ENCODE measurements around the gene TSHZ2.
"Not testable (repeated sequence)": the region's sequence is repeated elsewhere in the genome, so short reads cannot be mapped to it uniquely, and the experiment has no call there.

The TSHZ2 gene

GRCh38 chr20:53422039-53422438 is 449.9 kb downstream of the TSHZ2 start:
- DNase-seq (ENCODE audit: low spot score): no peak

DNA sequence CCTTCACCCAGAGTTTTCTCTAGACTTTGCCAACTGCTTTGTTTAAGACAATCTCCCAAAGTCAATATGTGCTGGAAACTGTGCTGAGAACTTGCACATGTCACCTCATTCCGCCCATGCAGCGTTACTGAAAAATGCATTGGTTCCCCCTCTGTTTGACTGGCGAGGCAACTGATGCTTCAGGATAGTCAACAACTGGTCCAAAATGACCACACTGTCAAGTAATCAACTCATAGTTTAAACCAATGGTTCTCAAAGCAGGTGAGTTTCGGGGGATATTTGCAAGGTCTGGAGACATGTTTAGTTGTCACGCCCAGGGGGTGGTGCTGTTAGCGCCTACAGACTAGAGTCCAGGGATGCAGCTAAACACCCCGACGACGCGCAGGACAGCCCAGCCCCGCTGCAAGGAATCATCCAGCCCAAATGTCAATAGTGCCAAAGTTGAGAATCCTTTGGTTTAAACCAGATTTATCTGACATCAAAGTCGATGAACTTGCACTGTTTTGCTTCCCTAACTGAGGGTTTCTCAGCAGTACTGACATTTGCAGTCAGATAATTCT is 451.5 kb downstream of the TSHZ2 start:
- DNase-seq (ENCODE audit: low spot score): no peak

- no peak for DNase-seq (ENCODE audit: low spot score)
These were observed 453.3 kb downstream of the TSHZ2 start for GRCh38 chr20:53425481-53425880.

DNA sequence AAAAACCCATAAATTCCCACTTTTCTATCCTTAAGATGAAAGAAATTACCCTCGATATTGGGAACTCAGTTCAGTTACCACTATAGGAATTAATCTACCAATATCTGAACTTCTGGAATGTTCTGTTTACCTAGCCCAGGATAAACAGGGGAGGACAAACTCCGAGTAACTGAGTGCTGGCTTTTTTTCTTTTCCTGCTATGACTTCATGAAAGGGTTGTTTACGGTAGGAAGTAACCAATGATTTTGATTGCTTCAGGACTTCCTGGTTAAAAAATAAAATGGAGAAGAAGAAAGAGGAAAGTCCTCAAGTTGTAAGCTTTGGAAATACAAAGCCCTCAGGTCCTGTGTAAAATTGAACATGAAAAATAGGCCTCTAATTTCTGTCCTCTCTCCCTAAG is 453.8 kb downstream of the TSHZ2 start:
- DNase-seq (ENCODE audit: low spot score): no peak

- no peak for DNase-seq (ENCODE audit: low spot score)
These were observed 454.7 kb downstream of the TSHZ2 start for GRCh38 chr20:53426766-53427312.

DNA sequence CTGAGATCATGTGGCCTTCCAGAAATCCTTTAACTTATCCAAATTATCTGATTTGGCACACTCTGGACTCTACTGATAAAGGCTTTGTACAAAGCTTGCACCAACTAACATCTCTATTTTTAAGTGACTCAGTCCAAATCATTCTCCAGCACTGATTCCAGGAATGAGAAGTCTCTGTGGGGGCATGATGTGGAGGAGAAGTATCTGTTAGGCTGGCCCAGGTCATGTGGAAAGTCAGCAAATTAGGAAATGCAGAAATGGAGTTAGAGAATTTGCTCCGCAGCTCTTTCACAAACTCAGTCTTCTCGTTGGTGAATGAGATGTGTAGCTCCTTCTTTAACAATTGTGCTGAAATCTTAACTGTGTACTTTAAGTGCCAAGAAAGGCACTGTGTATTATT is 455.8 kb downstream of the TSHZ2 start:
- DNase-seq (ENCODE audit: low spot score): no peak

GRCh38 chr20:53428588-53428987 is 456.4 kb downstream of the TSHZ2 start:
- DNase-seq (ENCODE audit: low spot score): no peak

- no peak for DNase-seq (ENCODE audit: low spot score)
These were observed 456.8 kb downstream of the TSHZ2 start for GRCh38 chr20:53428996-53429395.

DNA sequence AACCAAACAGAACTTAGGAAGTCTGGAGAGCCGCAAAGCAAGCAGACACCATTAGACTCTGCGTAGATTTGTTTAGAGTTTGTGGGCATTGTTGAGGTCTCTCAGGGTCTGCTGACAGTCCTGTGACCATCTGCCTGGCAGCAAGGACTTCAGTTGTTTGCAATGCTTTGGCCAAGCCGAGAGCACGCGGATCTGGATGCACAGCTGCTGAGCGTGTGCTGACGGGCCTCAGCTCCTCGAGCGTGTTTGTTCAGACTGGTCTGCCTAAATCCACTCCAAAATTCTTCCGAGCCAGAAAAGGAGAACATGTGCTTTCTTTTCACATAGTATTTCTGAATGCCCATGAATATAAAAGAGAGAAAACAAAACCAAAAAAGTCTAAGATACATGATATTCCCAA is 462.5 kb downstream of the TSHZ2 start:
- DNase-seq (ENCODE audit: low spot score): no peak

GRCh38 chr20:53436927-53437326 is 464.8 kb downstream of the TSHZ2 start:
- not testable (repeated sequence) for DNase-seq (ENCODE audit: low spot score)

DNA sequence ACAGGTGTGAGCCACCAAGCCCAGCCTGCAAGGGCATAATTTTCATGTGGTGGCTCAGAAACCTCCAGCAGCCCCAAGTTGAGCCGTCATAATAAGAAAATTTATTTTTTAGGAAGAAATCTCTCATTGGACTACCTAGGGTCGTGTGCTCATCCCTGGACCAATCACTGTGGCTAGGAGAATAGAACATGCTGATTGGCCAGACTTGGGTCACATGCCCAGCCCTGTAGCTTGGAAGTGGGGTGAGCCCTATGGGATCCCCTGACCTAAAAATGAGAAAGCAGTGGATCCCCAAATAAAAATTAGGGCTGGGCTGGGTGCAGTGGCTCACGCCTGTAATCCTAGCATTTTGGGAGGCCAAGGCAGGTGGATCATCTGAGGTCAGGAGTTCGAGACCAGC is 466.2 kb downstream of the TSHZ2 start:
- no peak for DNase-seq (ENCODE audit: low spot score)

DNA sequence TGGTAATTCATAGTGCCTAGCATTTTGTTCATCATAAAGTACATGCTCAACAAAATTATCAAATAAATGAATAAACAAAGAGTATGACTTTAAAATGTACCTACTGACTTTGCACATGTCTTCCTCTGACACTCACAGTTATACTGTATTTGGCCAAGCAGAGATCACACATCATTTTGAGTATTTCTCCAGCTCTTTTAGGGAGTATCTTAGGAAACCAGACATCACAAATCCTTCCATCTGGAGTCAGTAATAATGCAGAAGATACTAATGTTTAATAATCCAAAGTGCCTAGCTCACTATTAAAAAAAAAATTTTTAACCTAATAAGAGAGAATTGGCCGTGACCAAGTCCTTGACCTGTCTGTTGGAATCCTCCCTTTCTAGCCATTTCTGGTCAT is 466.9 kb downstream of the TSHZ2 start:
- DNase-seq (ENCODE audit: low spot score): no peak

DNA sequence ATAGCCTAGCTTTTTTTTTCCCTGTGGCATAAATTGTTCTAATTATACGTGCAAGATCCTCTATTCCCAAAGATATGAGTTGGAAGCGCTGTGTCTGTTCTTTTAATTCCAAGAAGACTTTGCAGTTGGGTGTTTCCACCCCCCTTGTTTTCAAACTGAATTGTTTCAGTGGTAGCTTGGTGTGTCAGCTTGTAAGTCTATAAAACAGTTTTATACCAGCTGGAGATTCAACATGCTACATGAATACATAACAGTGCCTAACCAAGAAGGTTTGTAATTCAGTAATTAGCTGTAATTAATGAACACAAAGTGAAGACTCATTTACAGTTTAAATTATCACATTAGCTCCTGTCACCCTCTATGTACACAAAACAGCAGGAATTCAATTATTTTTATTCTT is 467.5 kb downstream of the TSHZ2 start:
- DNase-seq (ENCODE audit: low spot score): no peak

- DNase-seq (ENCODE audit: low spot score): no peak
These were observed 472.4 kb downstream of the TSHZ2 start for GRCh38 chr20:53444401-53445149.

- no peak for DNase-seq (ENCODE audit: low spot score)
These were observed 473.2 kb downstream of the TSHZ2 start for GRCh38 chr20:53445321-53445731.

GRCh38 chr20:53445932-53446331 is 473.8 kb downstream of the TSHZ2 start:
- DNase-seq (ENCODE audit: low spot score): no peak

- DNase-seq (ENCODE audit: low spot score): no peak
These were observed 475.2 kb downstream of the TSHZ2 start for GRCh38 chr20:53447316-53447715.

GRCh38 chr20:53448426-53448825 is 476.3 kb downstream of the TSHZ2 start:
- DNase-seq (ENCODE audit: low spot score): no peak

DNA sequence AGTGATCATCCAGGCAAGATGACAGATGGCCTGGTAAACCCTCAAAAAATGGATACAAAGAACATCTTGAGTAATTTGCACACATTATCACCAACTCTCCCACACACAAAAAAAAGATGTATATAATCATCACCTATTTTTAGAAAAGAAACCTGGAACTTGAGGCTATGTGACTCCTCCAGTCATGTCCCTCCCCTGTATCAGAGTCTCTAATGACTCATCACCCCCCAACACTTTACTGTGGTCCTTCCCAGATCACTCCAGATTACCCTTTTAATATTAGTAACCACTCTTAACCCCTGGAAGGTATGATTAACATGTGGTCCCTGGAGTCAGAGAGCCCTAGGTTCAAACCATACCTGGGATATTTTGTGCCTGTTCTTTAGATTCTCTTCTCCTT is 476.7 kb downstream of the TSHZ2 start:
- no peak for DNase-seq (ENCODE audit: low spot score)

DNA sequence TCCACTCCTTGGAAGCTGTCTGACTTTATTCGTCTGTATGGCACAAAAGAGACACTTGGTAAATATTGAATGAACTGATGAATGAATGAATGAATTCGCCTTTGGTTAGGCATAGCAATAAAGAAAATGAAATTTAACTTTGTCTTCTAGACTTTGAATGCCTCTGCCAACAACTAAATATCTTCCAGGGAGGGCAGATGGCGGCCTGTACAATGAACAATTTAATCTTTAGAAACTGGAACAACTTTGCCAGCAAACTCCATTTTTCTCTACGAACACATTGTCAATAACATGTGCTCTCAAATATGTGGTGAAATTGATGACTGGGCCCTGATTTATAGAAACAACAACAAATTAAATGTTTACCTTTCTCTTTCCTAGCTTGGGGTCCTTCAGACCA is 480.9 kb downstream of the TSHZ2 start:
- no peak for DNase-seq (ENCODE audit: low spot score)

DNA sequence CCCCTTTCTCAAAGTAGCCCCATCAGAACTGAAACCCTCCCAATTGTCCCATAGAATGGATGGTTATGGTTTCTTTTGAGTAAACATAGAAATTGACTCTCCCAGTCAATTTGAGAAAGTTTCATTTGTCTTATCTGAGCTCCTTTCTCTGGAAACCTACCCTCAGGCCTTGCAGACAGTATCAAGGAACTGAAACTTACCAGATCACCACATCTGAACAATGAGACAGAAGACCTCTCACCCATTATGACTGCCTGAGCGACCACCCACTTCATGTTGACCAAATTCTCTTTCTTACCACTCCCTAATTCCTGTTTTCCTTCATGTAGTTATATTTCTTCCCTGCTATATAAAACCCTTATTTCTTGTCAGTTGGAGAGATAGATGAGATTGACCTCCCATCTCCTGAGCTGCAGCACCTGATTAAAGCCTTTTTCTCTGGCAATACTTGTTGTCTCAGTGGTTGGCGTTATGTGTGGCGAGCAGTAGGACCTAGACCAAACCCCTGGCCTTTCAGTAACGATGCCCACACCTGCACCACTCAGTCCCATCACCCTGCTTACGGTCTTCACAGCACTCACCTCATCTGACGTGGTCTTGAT is 482.6 kb downstream of the TSHZ2 start:
- DNase-seq (ENCODE audit: low spot score): no peak

GRCh38 chr20:53463101-53463972 is 491.2 kb downstream of the TSHZ2 start:
- DNase-seq (ENCODE audit: low spot score): no peak
